Activated CD8-positive, alpha-beta memory T cell treated with anti-CD3 and anti-CD28 coated beads for 1 hour (primary cell): ENCODE measurements around the gene EPHB1.

ENCODE experiments used
- DNase-seq, 2 donors: peaks; one replicate each; pipeline ENCODE4 v3.0.0-alpha.2; 2020; ENCODE audit warnings: low read depth in 1 of 2; ENCODE audit errors: extremely low read depth in 1 of 2

The EPHB1 gene

GRCh38 chr3:135271177-135272025 is 476.3 kb downstream of the EPHB1 start:
- DNase-seq = no peak

GRCh38 chr3:135272026-135272669 is 477.1 kb downstream of the EPHB1 start:
- no peak for DNase-seq

GRCh38 chr3:135292162-135292561 is 497.1 kb downstream of the EPHB1 start:
- DNase-seq = no peak

GRCh38 chr3:135301670-135302069 is 506.6 kb downstream of the EPHB1 start:
- no peak for DNase-seq

- DNase-seq = no peak
Observed at GRCh38 chr3:135304378-135304777, 509.3 kb downstream of the EPHB1 start.
